ENCODE results near the gene EFCC1. TPM values are rescaled to one million over a fixed set of nuclear protein-coding genes. Genes with fewer than 3 reads are reported as not detected.
"Not testable (repeated sequence)": the region's sequence is repeated elsewhere in the genome, so short reads cannot be mapped to it uniquely, and the experiment has no call there.

The EFCC1 gene
- total RNA-seq, 2 experiments from 2014 or later: 0.16 to 0.38 TPM

DNA sequence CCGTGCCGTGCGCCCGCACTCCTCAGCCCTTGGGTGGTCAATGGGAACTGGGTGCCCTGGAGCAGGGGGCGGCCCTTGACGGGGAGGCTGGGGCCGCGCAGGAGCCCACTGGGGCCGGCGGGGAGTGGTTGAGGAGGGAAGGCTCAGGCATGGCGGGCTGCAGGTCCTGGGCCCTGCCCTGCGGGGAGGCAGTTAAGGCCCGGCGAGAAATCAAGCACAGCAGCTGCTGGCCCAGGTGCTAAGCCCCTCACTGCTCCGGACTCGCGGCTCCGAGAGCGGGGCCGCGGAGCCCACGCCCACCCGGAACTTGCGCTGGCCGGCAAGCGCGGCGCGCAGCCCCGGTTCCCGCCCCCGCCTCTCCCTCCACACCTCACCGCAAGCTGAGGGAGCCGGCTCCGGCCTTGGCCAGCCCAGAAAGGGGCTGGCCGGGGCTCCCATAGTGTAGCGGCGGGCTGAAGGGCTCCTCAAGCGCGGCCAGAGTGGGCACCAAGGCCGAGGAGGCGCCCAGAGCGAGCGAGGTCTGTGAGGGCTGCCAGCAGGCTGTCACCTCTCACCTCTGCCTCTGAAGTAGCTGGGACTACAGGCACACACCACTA, 67.3 kb downstream of the EFCC1 start:
- TF ChIP-seq, protein P1, sequence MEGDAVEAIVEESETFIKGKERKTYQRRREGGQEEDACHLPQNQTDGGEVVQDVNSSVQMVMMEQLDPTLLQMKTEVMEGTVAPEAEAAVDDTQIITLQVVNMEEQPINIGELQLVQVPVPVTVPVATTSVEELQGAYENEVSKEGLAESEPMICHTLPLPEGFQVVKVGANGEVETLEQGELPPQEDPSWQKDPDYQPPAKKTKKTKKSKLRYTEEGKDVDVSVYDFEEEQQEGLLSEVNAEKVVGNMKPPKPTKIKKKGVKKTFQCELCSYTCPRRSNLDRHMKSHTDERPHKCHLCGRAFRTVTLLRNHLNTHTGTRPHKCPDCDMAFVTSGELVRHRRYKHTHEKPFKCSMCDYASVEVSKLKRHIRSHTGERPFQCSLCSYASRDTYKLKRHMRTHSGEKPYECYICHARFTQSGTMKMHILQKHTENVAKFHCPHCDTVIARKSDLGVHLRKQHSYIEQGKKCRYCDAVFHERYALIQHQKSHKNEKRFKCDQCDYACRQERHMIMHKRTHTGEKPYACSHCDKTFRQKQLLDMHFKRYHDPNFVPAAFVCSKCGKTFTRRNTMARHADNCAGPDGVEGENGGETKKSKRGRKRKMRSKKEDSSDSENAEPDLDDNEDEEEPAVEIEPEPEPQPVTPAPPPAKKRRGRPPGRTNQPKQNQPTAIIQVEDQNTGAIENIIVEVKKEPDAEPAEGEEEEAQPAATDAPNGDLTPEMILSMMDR (IDR thresholded peaks at IDR 0.05): no peak
- CTCF ChIA-PET: interaction anchor here (0.7 to 11.2 kb wide), 12 partner anchors 10 to 209 kb away, joined by 3 to 103 read pairs (median 5); no protein-coding TSS in a partner anchor
- Mint-ChIP-seq H3K36me3 (ENCODE audit: low read depth) (no peaks in the 10 kb centered on the region), H3K27me3 (no peaks in the 10 kb centered on the region), H3K27ac (no peak overlapping the region), H3K9me3 (peaks cover 5% of the 10 kb centered on the region), H3K4me3 (peak overlapping the region; percentile 61), H3K4me1 (ENCODE audit: low read depth) (peaks cover 11% of the 10 kb centered on the region)
- intact Hi-C loops (cut with micrococcal nuclease): no loop called here
- ATAC-seq (peak; percentile 52), DNase-seq (peak; percentile 26)
- POLR2A ChIA-PET: interaction anchor here (0.6 to 2.0 kb wide), 11 partner anchors 10 to 247 kb away, joined by 3 to 7 read pairs (median 4); partner anchors contain the start of genes CFAP92, COPG1 and RAB43

DNA sequence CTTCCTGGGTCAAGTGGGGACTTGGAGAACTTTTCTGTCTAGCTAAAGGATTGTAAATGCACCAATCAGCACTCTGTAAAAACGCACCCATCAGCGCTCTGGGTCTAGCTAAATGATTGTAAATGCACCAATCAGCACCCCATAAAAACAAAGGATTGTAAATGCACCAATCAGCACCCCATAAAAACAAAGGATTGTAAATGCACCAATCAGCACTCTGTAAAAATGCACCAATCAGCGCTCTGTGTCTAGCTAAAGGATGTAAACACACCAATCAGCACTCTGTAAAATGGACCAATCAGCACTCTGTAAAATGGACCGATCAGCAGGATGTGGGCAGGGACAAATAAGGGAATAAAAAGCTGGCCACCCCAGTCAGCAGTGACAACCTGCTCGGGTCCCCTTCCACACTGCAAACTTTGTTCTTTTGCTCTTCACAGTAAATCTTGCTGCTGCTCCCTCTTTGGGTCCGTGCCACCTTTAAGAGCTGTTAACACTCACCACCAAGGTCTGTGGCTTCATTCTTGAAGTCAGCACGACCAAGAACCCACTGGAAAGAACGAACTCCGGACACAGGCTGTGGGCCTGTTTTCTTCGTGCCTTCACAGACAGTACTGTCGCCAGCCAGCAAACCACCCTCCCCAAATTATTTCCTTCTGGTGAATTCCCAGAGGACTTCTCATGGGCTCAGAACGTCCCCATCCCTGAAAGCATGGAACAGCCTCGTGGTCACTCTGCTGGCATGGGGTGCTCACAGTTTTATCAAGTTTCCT, 68.4 kb downstream of the EFCC1 start:
- intact Hi-C loops (cut with micrococcal nuclease); H3K36me3 Mint-ChIP-seq (ENCODE audit: low read depth); H3K27me3 Mint-ChIP-seq; H3K9me3 Mint-ChIP-seq; H3K4me3 Mint-ChIP-seq: not testable (repeated sequence)
- ChIA-PET CTCF (interaction anchor here (0.9 to 11.2 kb wide), 12 partner anchors 9 to 247 kb away, joined by 3 to 103 read pairs (median 5); no protein-coding TSS in a partner anchor), POLR2A (interaction anchor here (0.8 to 2.0 kb wide), 10 partner anchors 9 to 246 kb away, joined by 3 to 7 read pairs (median 4); partner anchors contain the start of genes CFAP92 and RAB43)
- DNase-seq (peak; percentile 32), ATAC-seq (peak; percentile 46)
- H3K4me1 Mint-ChIP-seq (ENCODE audit: low read depth): peaks cover 11% of the 10 kb centered on the region
- H3K27ac Mint-ChIP-seq: peak overlapping the region; percentile 24

DNA sequence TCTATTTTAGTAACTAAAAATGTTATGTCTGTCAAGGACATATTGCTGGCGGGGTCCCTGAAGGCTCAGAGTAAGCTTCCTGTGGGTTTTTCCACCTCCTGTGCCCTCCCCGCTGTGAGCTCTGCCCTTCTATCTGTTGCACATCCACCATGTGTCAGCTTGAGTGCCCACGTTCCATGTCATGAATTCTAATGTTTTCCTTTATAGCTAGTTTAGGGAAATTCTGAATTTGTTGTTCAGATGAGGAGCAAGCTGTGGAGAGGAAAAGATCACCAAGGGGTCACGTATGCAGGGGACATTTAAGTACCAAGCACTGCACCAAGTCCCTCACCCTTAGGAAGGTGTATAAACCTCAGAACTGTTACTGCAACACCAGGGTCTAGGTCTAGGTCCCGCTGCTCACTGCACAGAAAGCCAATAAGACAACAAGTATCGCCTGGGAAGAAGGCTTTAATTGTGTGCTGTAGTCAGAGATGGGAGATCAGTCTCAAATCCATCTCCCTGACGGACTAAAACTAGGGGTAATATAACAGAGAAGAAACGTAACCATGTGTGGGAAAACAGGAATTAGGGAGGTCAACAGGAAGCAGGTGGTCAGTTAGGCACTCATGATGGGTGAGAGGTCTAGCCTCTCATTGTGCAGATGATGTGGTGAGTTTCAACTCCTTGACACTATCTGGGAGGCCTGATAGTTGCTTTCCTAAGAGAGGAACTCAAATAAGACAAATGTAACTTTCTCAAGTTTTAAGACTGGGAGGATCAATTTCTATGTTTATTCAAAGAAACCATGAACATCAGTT, 69.2 kb downstream of the EFCC1 start:
- Mint-ChIP-seq H3K4me1 (ENCODE audit: low read depth) (peaks cover 11% of the 10 kb centered on the region), H3K27me3 (no peaks in the 10 kb centered on the region), H3K27ac (no peak overlapping the region), H3K9me3 (peaks cover 5% of the 10 kb centered on the region), H3K4me3 (no peak overlapping the region), H3K36me3 (ENCODE audit: low read depth) (no peaks in the 10 kb centered on the region)
- ATAC-seq: peak; percentile 37
- intact Hi-C loops (cut with micrococcal nuclease): no loop called here
- TF ChIP-seq, protein P1 (IDR thresholded peaks at IDR 0.05): no peak
- POLR2A ChIA-PET: interaction anchor here (0.5 to 1.2 kb wide), 3 partner anchors 30 to 79 kb away, joined by 3 read pairs; no protein-coding TSS in a partner anchor
- no peak for DNase-seq
- CTCF ChIA-PET: interaction anchor here (0.9 to 11.2 kb wide), 10 partner anchors 8 to 247 kb away, joined by 3 to 103 read pairs (median 4); no protein-coding TSS in a partner anchor

DNA sequence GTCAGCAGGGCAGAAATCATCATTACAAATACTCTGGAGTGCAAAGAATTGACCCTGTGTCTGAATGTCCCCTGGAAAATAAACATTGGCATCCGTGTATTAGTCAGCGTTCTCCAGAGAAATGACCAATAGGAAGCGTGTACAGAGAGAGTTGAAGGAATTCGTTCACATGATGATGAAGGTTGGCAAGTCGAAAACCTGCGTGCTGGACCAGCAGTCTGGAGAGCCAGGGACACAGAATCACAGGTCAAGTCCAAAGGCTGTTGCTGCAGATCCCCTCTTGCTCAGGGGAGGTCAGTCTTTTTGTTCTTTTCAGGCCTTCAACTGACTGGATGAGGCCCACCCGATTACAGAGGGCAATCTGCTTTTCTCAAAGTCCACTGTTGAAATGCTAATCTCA, 76.1 kb downstream of the EFCC1 start:
- intact Hi-C loops (cut with micrococcal nuclease): no loop called here
- no peak overlapping the region for H3K4me3 Mint-ChIP-seq
- peaks cover 6% of the 10 kb centered on the region for H3K4me1 Mint-ChIP-seq (ENCODE audit: low read depth)
- no peaks in the 10 kb centered on the region for H3K27me3 Mint-ChIP-seq
- CTCF ChIA-PET: interaction anchor here (2.3 kb wide), 1 partner anchor 8 kb away, joined by 6 read pairs; no protein-coding TSS in a partner anchor
- no peak for ATAC-seq
- TF ChIP-seq, protein P1 (IDR thresholded peaks at IDR 0.05): no peak
- POLR2A ChIA-PET: no interaction called here
- no peak for DNase-seq
- no peak overlapping the region for H3K27ac Mint-ChIP-seq
- H3K9me3 Mint-ChIP-seq: no peaks in the 10 kb centered on the region
- no peaks in the 10 kb centered on the region for H3K36me3 Mint-ChIP-seq (ENCODE audit: low read depth)

DNA sequence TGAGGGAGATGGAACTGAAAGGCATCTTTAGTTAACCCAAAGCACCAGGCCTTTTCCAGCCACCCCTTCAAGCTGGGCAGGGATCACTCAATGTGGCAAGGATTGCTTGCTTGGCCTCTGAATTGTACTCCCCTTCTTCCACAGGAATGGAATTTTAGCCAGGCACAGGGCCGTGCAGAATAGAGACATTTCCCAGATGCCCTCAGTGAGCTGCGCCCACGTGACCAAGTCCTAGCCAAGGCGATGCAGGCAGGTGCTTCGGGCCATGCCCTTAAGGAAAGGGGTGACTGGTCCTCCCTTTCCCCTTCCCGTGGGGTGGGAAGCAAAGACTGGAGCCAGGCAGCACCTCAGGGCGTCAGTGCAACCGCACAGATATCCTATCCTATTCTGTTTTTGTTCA, 77.4 kb downstream of the EFCC1 start:
- intact Hi-C loops (cut with micrococcal nuclease): no loop called here
- CTCF ChIA-PET: interaction anchor here (1.3 to 2.3 kb wide), 2 partner anchors 9 to 25 kb away, joined by 5 to 6 read pairs; no protein-coding TSS in a partner anchor
- POLR2A ChIA-PET: interaction anchor here (1.0 kb wide), 1 partner anchor 10 kb away, joined by 4 read pairs; no protein-coding TSS in a partner anchor

More for the DNA sequence above, 77.4 kb downstream of the EFCC1 start:
- no peak for DNase-seq
- ATAC-seq: no peak
- Mint-ChIP-seq H3K4me1 (ENCODE audit: low read depth) (peaks cover 8% of the 10 kb centered on the region), H3K27me3 (no peaks in the 10 kb centered on the region), H3K36me3 (ENCODE audit: low read depth) (no peaks in the 10 kb centered on the region), H3K9me3 (no peaks in the 10 kb centered on the region), H3K27ac (no peak overlapping the region), H3K4me3 (no peak overlapping the region)
- TF ChIP-seq, protein P1 (IDR thresholded peaks at IDR 0.05): no peak

All from activated CD8-positive, alpha-beta T cell treated with anti-CD3 and anti-CD28 coated beads for 36 hours (primary cell).